ENCODE data around the gene ABHD12B.

ABHD12B gene

GRCh38 chr14:50871914-50872732 lies at the start of gene ABHD12B:
Gene ABHD12B, plus strand, starts transcription at chr14:50872053. Its CDS starts 122 bp downstream, at chr14:50872175.
- H3K27ac ChIP-seq, result no peak within 1 kb of the TSS
- TF ChIP-seq CTCF (IDR thresholded peaks at IDR 0.05), result no peak
- no peak for TF ChIP-seq ZFX (IDR thresholded peaks at IDR 0.05; ENCODE audit: borderline replicate concordance)

- no peak for TF ChIP-seq CTCF (IDR thresholded peaks at IDR 0.05)
- no peak for TF ChIP-seq ZFX (IDR thresholded peaks at IDR 0.05; ENCODE audit: borderline replicate concordance)
- no peak overlapping the region for H3K27ac ChIP-seq
Observed at GRCh38 chr14:50822501-50823042, 49.3 kb upstream of the ABHD12B start.

- H3K27ac ChIP-seq, result no peak overlapping the region
Observed at GRCh38 chr14:50823051-50823761, 48.6 kb upstream of the ABHD12B start.

GRCh38 chr14:50823762-50824636 lies 47.9 kb upstream of the ABHD12B start:
- H3K27ac ChIP-seq, result no peak overlapping the region
- TF ChIP-seq CTCF (IDR thresholded peaks at IDR 0.05), result no peak
- no peak for TF ChIP-seq ZFX (IDR thresholded peaks at IDR 0.05; ENCODE audit: borderline replicate concordance)

More at GRCh38 chr14:50823051-50823761, 48.6 kb upstream of the ABHD12B start:
- no peak for TF ChIP-seq ZFX (IDR thresholded peaks at IDR 0.05; ENCODE audit: borderline replicate concordance)
- TF ChIP-seq CTCF (IDR thresholded peaks at IDR 0.05), result no peak

- H3K27ac ChIP-seq, result no peak overlapping the region
- TF ChIP-seq ZFX (IDR thresholded peaks at IDR 0.05; ENCODE audit: borderline replicate concordance), result no peak
- TF ChIP-seq CTCF (IDR thresholded peaks at IDR 0.05), result no peak
Observed at GRCh38 chr14:50825307-50825706, 46.5 kb upstream of the ABHD12B start.

- TF ChIP-seq CTCF (IDR thresholded peaks at IDR 0.05) (no peak), ZFX (IDR thresholded peaks at IDR 0.05; ENCODE audit: borderline replicate concordance) (no peak)
- no peak overlapping the region for H3K27ac ChIP-seq
Observed at GRCh38 chr14:50826681-50827080, 45.2 kb upstream of the ABHD12B start.

All from 22Rv1 (cell line).